Activated CD8-positive, alpha-beta memory T cell treated with anti-CD3 and anti-CD28 coated beads for 4 hours (primary cell): ENCODE measurements around the gene SMARCA2.
"Not testable (repeated sequence)": the region's sequence is repeated elsewhere in the genome, so short reads cannot be mapped to it uniquely, and the experiment has no call there.

Source experiments
- DNase-seq, 2 donors: peaks; one replicate each; pipeline ENCODE4 v3.0.0-alpha.2; 2020; ENCODE audit warnings: low read depth in 2 of 2

The SMARCA2 gene

GRCh38 chr9:2140600-2141223 is 125.6 kb downstream of the SMARCA2 start:
- no peak for DNase-seq

- no peak for DNase-seq
These were observed 127.1 kb downstream of the SMARCA2 start for GRCh38 chr9:2142212-2142611.

GRCh38 chr9:2144619-2145018 is 129.5 kb downstream of the SMARCA2 start:
- no peak for DNase-seq

GRCh38 chr9:2145746-2146145 is 130.6 kb downstream of the SMARCA2 start:
- DNase-seq: no peak

GRCh38 chr9:2146700-2147099 is 131.6 kb downstream of the SMARCA2 start:
- not testable (repeated sequence) for DNase-seq

GRCh38 chr9:2150338-2150737 is 135.2 kb downstream of the SMARCA2 start:
- no peak for DNase-seq

- DNase-seq: no peak
These were observed 136.0 kb downstream of the SMARCA2 start for GRCh38 chr9:2151171-2151570.

- DNase-seq: no peak
These were observed 138.0 kb downstream of the SMARCA2 start for GRCh38 chr9:2152966-2153629.

- no peak for DNase-seq
These were observed 138.6 kb downstream of the SMARCA2 start for GRCh38 chr9:2153630-2154217.

- DNase-seq: no peak
These were observed 139.6 kb downstream of the SMARCA2 start for GRCh38 chr9:2154731-2155130.

- DNase-seq: no peak
These were observed 140.8 kb downstream of the SMARCA2 start for GRCh38 chr9:2155966-2156365.

- no peak for DNase-seq
These were observed 142.3 kb downstream of the SMARCA2 start for GRCh38 chr9:2157277-2158110.

GRCh38 chr9:2158111-2158610 is 143.0 kb downstream of the SMARCA2 start:
- peak in 1 of 2 donors; percentile 7 for DNase-seq

GRCh38 chr9:2158766-2159430 is 143.8 kb downstream of the SMARCA2 start:
- DNase-seq: no peak

- DNase-seq: no peak
These were observed 144.6 kb downstream of the SMARCA2 start for GRCh38 chr9:2159521-2160454.

- no peak for DNase-seq
These were observed 146.5 kb downstream of the SMARCA2 start for GRCh38 chr9:2161661-2162060.

GRCh38 chr9:2163231-2163885 is 148.2 kb downstream of the SMARCA2 start:
- no peak for DNase-seq

- no peak for DNase-seq
These were observed 149.1 kb downstream of the SMARCA2 start for GRCh38 chr9:2164268-2164667.

- DNase-seq: no peak
These were observed 151.1 kb downstream of the SMARCA2 start for GRCh38 chr9:2166203-2166602.

- no peak for DNase-seq
These were observed 153.9 kb downstream of the SMARCA2 start for GRCh38 chr9:2169035-2169434.
